K562 (cell line): ENCODE data around the gene LY6G5B. TPM values are rescaled to one million over a fixed set of nuclear protein-coding genes. Genes with fewer than 3 reads are reported as not detected.

Source experiments
- ARHGAP35 ChIP-seq: fragments of 450-650 bp; IDR thresholded peaks from 2 replicates; pipeline ENCODE4 v1.6.1; 2018; ENCODE audit not compliant: partially characterized antibody
- CHD4 ChIP-seq: fragments of 200-600 bp; sonication (generic); IDR thresholded peaks from 3 replicates; pipeline ENCODE4 v1.6.1; 2012; ENCODE audit warnings: low read depth, mild to moderate bottlenecking, mixed read lengths, low read length, inconsistent platforms; ENCODE audit not compliant: insufficient read depth, insufficient replicate concordance, poor library complexity, severe bottlenecking
- COPS2 ChIP-seq: fragments of 450-650 bp; conservative IDR thresholded peaks from 2 replicates; pipeline ENCODE4 v1.6.1; 2016; ENCODE audit warnings: mild to moderate bottlenecking, moderate library complexity
- ELF4 ChIP-seq: fragments of 450-650 bp; formaldehyde crosslinking; IDR thresholded peaks from 2 replicates; pipeline ENCODE4 v1.4.0; 2022; ENCODE audit warnings: missing genetic modification characterization
- ETV6 ChIP-seq, 3 experiments: fragments of 150-350 bp in 1 of 3; sonication (generic) in 1 of 3; formaldehyde crosslinking in 1 of 3; IDR thresholded peaks; 2 replicates each; pipeline versions ENCODE4 v1.6.1 to v1.8.0; 2014 to 2022; ENCODE audit warnings: borderline replicate concordance in 2 of 3, low read depth in 2 of 3, antibody characterized with exemption in 1 of 3, low read length in 1 of 3, mild to moderate bottlenecking in 1 of 3, missing genetic modification reagents in 1 of 3
- GATAD2B ChIP-seq: fragments of 450-650 bp; IDR thresholded peaks from 2 replicates; pipeline ENCODE4 v1.6.1; 2017; ENCODE audit warnings: mild to moderate bottlenecking, borderline replicate concordance
- HLTF ChIP-seq: fragments of 450-650 bp; IDR thresholded peaks from 2 replicates; pipeline ENCODE4 v1.6.1; 2016
- MAZ ChIP-seq, 2 experiments: fragments of 450-650 bp in 1 of 2; sonication (generic) in 1 of 2; formaldehyde crosslinking; IDR thresholded peaks in 1 of 2; conservative IDR thresholded peaks in 1 of 2; 2 replicates each; pipeline versions ENCODE4 v1.4.0 to v1.5.0; 2020; ENCODE audit warnings: mild to moderate bottlenecking in 1 of 2, missing genetic modification reagents in 1 of 2
- MCM5 ChIP-seq: fragments of 450-650 bp; IDR thresholded peaks from 2 replicates; pipeline ENCODE4 v1.6.1; 2016; ENCODE audit warnings: low read depth
- MCM7 ChIP-seq, 2 experiments: fragments of 450-650 bp; IDR thresholded peaks; 2 replicates each; pipeline ENCODE4 v1.6.1; 2016 to 2018
- NFE2 ChIP-seq: IDR thresholded peaks from 2 replicates; pipeline ENCODE4 v1.6.1; 2014; ENCODE audit warnings: antibody characterized with exemption, low read depth
- NR2F6 ChIP-seq: fragments of 450-650 bp; formaldehyde crosslinking; IDR thresholded peaks from 2 replicates; pipeline ENCODE4 v1.4.0; 2020; ENCODE audit warnings: mild to moderate bottlenecking
- TRIM24 ChIP-seq, 2 experiments: fragments of 450-650 bp; IDR thresholded peaks; 2 replicates each; pipeline ENCODE4 v1.6.1; 2016
- ZNF140 ChIP-seq: fragments of 250-450 bp; sonication (Bioruptor Pico); IDR thresholded peaks from 2 replicates; pipeline ENCODE4 v1.8.0; 2021; ENCODE audit warnings: moderate library complexity, mild to moderate bottlenecking, inconsistent platforms
- ZNF384 ChIP-seq: IDR thresholded peaks from 2 replicates; pipeline ENCODE4 v1.6.1; 2012; ENCODE audit warnings: low read depth, low read length, improper control_type of control experiment
- ZNF75A ChIP-seq: fragments of 450-650 bp; formaldehyde crosslinking; IDR thresholded peaks from 2 replicates; pipeline ENCODE4 v1.4.0; 2020; ENCODE audit warnings: mild to moderate bottlenecking
- ZNF830 ChIP-seq: fragments of 250-450 bp; sonication (Bioruptor Pico); IDR thresholded peaks from 2 replicates; pipeline ENCODE4 v1.5.0; 2021; ENCODE audit warnings: mild to moderate bottlenecking
- polyA plus RNA-seq, 8 experiments: library from polyadenylated mRNA; depleted of rRNA in 4 of 8; stranded (reverse) in 5 of 8; unstranded in 3 of 8; fragments of >200 nt; fragmentation: Nextera tagmentation in 2 of 8; fragmentation: Illumina TruSeq in 1 of 8; extraction: Ambion mirVana in 2 of 8; extraction: Trizol in 1 of 8; gene quantifications; 2 replicates each; pipeline versions ENCODE4 v1.2.1 to v1.2.3, GENCODE V29; 2011 to 2014; ENCODE audit warnings: inconsistent platforms in 1 of 8, missing spikeins in 1 of 8
- total RNA-seq, 7 experiments: library from RNA; depleted of rRNA in 6 of 7; stranded (reverse); fragments of >200 nt in 6 of 7; fragmentation: Illumina TruSeq in 2 of 7; extraction: Trizol in 2 of 7; gene quantifications; 2 replicates each; pipeline versions ENCODE4 v1.2.1 to v1.2.3, GENCODE V29; 2011 to 2021; ENCODE audit warnings: low replicate concordance in 1 of 7
- TF ChIP-seq, protein P1 (sequence below): fragments of 250-450 bp; sonication (Bioruptor Pico); IDR thresholded peaks from 2 replicates; pipeline ENCODE4 v1.8.0; 2021; ENCODE audit warnings: mild to moderate bottlenecking, moderate library complexity
- TF ChIP-seq, protein P2 (sequence below): fragments of 450-650 bp; IDR thresholded peaks from 2 replicates; pipeline ENCODE4 v1.6.1; 2016; ENCODE audit warnings: borderline replicate concordance
- TF ChIP-seq, protein P3 (sequence below), 2 experiments: fragments of 450-650 bp; IDR thresholded peaks; 2 replicates each; pipeline ENCODE4 v1.6.1; 2018; ENCODE audit warnings: mild to moderate bottlenecking in 2 of 2, low read depth in 1 of 2; ENCODE audit not compliant: partially characterized antibody in 2 of 2

Gene LY6G5B
- total and polyA plus RNA-seq, 9 of the 15 experiments (the other 6 are each of a cell fraction or from before 2014, with no cell fraction given): 6.0 to 27.0 (median 7.5) TPM

DNA sequence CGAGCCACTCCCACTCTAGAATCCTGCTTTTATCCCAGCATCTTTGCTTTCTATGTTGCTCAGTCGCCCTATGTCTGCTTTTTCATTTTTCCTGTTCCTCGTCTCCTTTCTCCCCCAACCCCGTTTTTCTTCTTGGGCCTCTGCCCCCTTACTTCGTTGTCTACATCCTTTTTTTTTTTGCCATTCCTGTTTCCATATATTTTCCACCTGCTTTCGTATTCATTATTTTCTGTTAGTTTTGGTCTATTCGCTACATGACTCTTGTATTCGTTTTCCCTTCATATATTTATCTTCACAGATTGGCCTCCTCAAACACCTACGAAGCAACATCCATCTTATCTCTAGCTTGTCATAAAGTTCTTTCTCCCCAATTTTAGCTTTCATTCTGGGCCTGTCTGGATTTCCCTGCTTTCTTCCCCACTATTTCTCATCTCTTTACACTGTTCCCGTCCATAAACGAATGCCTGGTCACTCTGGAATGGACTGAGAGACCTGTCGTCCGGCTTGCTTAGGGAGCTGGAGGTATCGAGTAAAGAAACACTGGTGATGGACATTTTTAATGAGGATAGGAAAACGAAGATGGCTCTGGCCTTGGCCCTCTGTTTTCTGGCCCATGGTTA is 48.3 kb upstream of the LY6G5B start (continued):
- TF ChIP-seq CHD4 (no peak), NFE2 (no peak), COPS2 (no peak), ZNF75A (CRISPR knock-in tag) (no peak), NR2F6 (CRISPR knock-in tag) (no peak), ZNF384 (no peak), MCM5 (0 out of 2 replicates have a peak, but pooled peaks have one; percentile 93), ZNF830 (CRISPR knock-in tag) (no peak), ELF4 (peak; percentile 66; the same call in 1 of the 2 replicates), HLTF (peak; percentile 84), GATAD2B (no peak), MAZ (CRISPR knock-in tag; conservative IDR thresholded peaks at IDR 0.05 in 1 of 2, IDR thresholded peaks at IDR 0.05 in 1 of 2) (no peak), MCM7 (IDR thresholded peaks at IDR 0.05) (0 out of 4 replicates have a peak, but pooled peaks of 1 of the 2 experiments have one; percentile 55), ETV6 (IDR thresholded peaks at IDR 0.05; ENCODE audit: borderline replicate concordance in 1 of 2, low read depth in 2 of 2, low read length in 1 of 2) (peak in 1 of 2 experiments; percentile 10; a peak in 1 of 4 replicates), ETV6 (CRISPR knock-in tag; IDR thresholded peaks at IDR 0.05; ENCODE audit: borderline replicate concordance) (0 out of 2 replicates have a peak, but pooled peaks have one; percentile 19), TRIM24 (IDR thresholded peaks at IDR 0.05) (peak in 1 of 2 experiments; percentile 14; a peak in 1 of 4 replicates), ARHGAP35 (peak; percentile 38), ZNF140 (CRISPR knock-in tag) (no peak)
- TF ChIP-seq, protein P1, sequence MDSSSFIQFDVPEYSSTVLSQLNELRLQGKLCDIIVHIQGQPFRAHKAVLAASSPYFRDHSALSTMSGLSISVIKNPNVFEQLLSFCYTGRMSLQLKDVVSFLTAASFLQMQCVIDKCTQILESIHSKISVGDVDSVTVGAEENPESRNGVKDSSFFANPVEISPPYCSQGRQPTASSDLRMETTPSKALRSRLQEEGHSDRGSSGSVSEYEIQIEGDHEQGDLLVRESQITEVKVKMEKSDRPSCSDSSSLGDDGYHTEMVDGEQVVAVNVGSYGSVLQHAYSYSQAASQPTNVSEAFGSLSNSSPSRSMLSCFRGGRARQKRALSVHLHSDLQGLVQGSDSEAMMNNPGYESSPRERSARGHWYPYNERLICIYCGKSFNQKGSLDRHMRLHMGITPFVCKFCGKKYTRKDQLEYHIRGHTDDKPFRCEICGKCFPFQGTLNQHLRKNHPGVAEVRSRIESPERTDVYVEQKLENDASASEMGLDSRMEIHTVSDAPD (CRISPR knock-in tag): no peak
- TF ChIP-seq, protein P2, sequence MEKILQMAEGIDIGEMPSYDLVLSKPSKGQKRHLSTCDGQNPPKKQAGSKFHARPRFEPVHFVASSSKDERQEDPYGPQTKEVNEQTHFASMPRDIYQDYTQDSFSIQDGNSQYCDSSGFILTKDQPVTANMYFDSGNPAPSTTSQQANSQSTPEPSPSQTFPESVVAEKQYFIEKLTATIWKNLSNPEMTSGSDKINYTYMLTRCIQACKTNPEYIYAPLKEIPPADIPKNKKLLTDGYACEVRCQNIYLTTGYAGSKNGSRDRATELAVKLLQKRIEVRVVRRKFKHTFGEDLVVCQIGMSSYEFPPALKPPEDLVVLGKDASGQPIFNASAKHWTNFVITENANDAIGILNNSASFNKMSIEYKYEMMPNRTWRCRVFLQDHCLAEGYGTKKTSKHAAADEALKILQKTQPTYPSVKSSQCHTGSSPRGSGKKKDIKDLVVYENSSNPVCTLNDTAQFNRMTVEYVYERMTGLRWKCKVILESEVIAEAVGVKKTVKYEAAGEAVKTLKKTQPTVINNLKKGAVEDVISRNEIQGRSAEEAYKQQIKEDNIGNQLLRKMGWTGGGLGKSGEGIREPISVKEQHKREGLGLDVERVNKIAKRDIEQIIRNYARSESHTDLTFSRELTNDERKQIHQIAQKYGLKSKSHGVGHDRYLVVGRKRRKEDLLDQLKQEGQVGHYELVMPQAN: peak; percentile 4
- TF ChIP-seq, protein P3, sequence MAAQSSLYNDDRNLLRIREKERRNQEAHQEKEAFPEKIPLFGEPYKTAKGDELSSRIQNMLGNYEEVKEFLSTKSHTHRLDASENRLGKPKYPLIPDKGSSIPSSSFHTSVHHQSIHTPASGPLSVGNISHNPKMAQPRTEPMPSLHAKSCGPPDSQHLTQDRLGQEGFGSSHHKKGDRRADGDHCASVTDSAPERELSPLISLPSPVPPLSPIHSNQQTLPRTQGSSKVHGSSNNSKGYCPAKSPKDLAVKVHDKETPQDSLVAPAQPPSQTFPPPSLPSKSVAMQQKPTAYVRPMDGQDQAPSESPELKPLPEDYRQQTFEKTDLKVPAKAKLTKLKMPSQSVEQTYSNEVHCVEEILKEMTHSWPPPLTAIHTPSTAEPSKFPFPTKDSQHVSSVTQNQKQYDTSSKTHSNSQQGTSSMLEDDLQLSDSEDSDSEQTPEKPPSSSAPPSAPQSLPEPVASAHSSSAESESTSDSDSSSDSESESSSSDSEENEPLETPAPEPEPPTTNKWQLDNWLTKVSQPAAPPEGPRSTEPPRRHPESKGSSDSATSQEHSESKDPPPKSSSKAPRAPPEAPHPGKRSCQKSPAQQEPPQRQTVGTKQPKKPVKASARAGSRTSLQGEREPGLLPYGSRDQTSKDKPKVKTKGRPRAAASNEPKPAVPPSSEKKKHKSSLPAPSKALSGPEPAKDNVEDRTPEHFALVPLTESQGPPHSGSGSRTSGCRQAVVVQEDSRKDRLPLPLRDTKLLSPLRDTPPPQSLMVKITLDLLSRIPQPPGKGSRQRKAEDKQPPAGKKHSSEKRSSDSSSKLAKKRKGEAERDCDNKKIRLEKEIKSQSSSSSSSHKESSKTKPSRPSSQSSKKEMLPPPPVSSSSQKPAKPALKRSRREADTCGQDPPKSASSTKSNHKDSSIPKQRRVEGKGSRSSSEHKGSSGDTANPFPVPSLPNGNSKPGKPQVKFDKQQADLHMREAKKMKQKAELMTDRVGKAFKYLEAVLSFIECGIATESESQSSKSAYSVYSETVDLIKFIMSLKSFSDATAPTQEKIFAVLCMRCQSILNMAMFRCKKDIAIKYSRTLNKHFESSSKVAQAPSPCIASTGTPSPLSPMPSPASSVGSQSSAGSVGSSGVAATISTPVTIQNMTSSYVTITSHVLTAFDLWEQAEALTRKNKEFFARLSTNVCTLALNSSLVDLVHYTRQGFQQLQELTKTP (IDR thresholded peaks at IDR 0.05; ENCODE audit: low read depth in 1 of 2, partially characterized antibody in 2 of 2): peak; percentile 36 to 60
